ENCODE results near the gene ERBB2.
"Not testable (repeated sequence)": the region's sequence is repeated elsewhere in the genome, so short reads cannot be mapped to it uniquely, and the experiment has no call there.

The ERBB2 gene

GRCh38 chr17:39679521-39680192 is 20.2 kb upstream of the ERBB2 start:
- DNase-seq: no peak

DNA sequence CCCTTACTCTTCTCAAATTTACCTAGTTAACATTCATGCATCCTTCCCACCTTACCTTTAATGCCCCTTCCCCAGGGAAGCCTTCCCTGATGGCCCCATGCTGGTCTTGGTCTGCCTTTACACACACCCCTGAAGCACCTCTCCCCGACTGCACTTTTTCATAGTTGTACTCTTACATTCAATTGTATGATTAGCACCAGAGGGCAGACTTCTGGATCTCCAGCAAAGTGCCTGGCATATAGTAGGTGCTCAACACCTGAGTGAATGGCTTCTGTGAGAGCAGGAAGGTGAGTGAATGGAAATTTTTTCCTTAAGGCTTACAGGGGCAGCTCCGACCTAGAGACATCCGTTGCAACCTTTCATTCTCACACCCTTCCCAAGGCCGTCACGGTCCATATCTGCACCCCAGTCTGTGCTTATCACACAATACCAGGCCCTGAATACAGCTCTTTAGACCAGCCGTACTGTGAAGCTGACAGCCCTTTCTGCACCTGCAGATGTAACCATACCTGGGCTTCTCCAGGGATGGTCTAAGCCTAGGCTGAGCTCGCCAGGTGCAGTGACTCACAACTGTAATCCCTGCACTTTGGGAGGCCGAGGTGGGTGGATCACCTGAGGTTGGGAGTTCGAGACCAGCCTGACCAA is 16.4 kb upstream of the ERBB2 start:
- no peak for DNase-seq

GRCh38 chr17:39684369-39685192 is 15.3 kb upstream of the ERBB2 start:
- DNase-seq: no peak

DNA sequence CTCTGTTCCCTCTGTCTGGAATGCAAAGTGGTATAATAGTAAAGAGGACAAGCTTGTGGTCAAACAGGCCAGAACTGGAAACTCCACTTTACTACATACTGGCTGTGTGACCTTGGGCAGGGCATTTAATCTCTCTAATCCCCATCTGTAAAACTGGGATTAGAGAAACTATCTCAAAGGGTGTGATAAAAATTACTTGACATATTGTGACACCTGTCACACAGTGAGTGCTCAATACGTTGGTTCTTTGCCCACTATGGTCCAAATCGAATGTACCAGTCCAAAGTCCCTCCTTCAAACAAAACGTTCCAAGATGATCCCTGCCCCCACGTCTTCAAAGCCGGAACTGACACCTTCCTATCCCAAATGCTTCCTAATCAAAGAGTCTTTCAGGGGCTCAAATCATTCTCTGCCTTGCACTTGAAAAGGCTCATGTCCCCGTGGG is 12.7 kb upstream of the ERBB2 start:
- DNase-seq: peak; percentile 36

DNA sequence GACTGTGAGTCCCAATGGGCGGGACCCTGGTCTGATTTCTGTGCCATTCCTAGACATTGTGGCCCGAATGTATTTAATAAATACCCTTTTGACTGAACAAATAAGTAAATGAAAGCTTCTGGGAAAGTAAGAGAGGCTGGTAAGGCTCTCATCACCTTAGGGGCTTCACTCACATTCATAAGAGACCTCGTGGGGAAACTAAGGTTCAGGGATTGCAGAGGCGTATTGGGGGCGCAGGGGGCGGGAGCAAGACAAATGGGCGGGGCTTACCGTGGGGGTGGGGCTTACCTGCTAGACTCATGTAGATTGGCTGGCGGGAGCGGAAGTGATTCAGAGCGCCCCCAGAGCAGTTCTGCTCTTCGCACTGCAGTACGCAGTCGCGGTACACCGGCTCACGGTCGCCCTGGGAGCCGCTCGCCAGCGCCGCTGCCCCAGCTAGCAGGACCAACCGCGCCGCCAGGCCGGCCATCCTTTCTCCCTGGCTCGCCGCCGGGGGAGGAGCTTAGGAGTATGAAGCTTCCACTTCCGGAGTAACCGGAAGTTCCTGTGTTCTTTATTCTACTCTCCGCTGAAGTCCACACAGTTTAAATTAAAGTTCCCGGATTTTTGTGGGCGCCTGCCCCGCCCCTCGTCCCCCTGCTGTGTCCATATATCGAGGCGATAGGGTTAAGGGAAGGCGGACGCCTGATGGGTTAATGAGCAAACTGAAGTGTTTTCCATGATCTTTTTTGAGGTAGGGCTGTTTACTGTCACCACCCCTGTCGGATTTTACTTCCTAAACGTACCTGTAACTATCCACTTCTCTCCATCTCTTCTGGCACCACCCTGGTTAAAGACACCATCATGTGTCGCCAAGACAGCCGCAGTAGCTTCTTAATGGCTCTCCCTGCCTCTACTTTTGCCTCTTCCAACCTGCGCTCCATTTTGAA is 12.1 kb upstream of the ERBB2 start, which contains the start of gene PGAP3:
TSS of gene PGAP3 (minus strand) at position 512 of the 929 bp plus-strand sequence. CDS start at position 469, 43 bp downstream.
- peak; percentile 96 for DNase-seq

DNA sequence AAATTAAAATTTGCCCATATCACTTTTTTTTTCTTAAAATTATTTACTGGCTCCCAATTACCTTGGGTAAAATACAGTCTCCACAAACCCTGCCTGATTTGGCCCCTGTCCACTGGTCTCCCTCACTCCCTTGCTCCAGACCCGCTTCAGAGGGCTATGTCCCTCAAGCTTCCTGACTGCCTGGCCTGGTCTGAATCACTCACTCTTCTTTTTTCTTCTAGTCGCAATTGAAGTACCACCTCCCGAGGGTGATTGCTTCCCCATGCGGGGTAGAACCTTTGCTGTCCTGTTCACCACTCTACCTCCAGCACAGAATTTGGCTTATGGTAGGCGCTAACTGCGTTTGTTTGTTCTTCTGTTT is 11.4 kb upstream of the ERBB2 start:
- no peak for DNase-seq

GRCh38 chr17:39688945-39689344 is 10.9 kb upstream of the ERBB2 start:
- DNase-seq: no peak

DNA sequence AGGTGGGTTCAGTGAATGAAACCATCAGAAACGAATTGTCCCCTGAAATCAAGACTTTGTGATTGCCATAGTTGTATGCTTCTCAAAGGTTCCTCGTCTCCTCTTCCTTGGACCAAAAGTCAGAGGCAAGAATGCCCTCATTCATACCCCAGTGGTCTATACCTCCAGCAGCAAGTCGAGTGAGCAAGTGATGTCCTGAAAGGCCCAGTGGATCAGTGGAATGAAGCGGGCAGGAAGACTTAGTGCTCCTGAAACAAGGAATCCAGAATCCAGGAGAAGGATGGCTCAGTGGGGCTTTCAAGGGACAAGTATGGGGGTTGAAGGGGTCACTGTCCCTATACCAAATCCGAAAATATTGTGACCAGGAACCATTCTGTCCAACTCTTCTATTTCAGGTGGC is 5.3 kb upstream of the ERBB2 start:
- DNase-seq: no peak

- DNase-seq: no peak
These were observed 4.8 kb upstream of the ERBB2 start for GRCh38 chr17:39695089-39695474.

- DNase-seq: no peak
These were observed 3.1 kb upstream of the ERBB2 start for GRCh38 chr17:39696731-39697130.

GRCh38 chr17:39697961-39698360 is 1.9 kb upstream of the ERBB2 start:
- DNase-seq: no peak

DNA sequence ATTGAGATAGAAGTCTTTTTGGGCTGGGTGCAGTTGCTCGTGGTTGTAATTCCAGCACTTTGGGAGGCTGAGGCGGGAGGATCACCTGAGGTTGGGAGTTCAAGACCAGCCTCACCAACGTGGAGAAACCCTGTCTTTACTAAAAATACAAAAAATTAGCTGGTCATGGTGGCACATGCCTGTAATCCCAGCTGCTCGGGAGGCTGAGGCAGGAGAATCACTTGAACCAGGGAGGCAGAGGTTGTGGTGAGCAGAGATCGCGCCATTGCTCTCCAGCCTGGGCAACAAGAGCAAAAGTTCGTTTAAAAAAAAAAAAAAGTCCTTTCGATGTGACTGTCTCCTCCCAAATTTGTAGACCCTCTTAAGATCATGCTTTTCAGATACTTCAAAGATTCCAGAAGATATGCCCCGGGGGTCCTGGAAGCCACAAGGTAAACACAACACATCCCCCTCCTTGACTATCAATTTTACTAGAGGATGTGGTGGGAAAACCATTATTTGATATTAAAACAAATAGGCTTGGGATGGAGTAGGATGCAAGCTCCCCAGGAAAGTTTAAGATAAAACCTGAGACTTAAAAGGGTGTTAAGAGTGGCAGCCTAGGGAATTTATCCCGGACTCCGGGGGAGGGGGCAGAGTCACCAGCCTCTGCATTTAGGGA is 577 bp upstream of the ERBB2 start:
- DNase-seq: not testable (repeated sequence)

DNA sequence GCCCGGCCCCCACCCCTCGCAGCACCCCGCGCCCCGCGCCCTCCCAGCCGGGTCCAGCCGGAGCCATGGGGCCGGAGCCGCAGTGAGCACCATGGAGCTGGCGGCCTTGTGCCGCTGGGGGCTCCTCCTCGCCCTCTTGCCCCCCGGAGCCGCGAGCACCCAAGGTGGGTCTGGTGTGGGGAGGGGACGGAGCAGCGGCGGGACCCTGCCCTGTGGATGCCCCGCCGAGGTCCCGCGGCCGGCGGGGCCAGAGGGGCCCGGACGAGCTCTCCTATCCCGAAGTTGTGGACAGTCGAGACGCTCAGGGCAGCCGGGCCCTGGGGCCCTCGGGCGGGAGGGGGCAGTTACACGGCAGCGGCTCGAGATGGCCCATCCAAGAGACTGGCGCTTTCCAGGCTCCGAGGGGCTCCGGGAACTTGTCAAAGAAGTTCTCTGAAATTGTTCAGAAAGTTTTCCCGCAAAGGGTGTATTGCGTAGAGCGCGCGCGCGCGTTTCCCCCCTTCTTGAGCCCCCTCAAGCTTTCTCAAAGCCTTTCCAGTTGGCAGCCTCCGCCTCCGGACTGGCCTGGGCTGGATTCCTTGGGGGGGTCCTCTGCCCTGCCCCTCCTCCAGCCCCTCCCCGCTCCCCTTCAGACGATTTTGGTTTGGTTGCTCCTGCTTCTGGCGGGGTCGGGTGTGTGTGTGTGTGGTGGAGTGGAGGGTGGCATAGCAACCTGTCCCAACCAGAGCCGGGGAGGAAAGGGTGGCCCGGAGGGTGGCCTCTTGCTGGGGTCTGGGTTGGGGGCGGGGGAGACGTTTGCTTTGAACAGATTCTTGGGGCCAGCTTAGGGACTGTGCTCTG is 504 bp downstream of the ERBB2 start:
- no peak for DNase-seq

DNA sequence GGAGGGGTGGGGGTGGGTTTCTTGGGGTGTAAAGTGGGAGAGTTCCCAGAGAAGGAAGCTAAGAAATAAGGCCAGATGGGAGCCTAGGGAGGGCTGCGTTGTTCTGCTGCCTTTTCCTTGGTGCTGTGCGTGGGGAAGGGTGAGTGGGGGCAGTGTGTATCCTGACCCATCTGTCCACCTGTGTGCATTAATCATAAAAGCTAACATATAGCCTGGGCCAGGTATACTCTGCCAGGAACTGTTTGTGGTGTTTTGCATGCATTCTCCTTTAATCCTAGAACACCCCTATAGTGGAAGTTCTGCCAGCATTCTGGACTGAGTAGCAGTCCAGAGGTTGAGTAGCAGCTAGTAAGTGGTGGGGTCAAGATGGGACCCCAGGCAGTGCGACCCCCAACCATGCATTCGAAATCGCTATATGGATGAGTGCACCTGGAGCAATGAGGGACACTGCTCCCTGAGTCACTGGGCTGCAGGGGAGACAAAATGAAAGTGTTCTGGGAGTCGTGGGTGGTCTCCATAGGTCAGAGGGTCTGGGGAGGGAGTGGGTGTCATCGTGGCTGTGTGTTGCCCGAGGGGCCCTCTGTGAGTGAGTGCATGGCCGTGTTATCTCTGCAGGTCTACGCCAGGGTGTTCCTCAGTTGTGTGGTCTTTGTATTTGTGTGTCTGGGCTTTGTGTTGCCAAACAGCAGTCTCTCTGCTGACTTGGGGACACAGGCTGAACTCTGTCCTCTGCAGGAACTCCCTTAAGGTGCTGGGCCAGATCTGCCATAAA is 1.3 kb downstream of the ERBB2 start:
- no peak for DNase-seq

- DNase-seq: no peak
These were observed 2.0 kb downstream of the ERBB2 start for GRCh38 chr17:39701784-39702422.

DNA sequence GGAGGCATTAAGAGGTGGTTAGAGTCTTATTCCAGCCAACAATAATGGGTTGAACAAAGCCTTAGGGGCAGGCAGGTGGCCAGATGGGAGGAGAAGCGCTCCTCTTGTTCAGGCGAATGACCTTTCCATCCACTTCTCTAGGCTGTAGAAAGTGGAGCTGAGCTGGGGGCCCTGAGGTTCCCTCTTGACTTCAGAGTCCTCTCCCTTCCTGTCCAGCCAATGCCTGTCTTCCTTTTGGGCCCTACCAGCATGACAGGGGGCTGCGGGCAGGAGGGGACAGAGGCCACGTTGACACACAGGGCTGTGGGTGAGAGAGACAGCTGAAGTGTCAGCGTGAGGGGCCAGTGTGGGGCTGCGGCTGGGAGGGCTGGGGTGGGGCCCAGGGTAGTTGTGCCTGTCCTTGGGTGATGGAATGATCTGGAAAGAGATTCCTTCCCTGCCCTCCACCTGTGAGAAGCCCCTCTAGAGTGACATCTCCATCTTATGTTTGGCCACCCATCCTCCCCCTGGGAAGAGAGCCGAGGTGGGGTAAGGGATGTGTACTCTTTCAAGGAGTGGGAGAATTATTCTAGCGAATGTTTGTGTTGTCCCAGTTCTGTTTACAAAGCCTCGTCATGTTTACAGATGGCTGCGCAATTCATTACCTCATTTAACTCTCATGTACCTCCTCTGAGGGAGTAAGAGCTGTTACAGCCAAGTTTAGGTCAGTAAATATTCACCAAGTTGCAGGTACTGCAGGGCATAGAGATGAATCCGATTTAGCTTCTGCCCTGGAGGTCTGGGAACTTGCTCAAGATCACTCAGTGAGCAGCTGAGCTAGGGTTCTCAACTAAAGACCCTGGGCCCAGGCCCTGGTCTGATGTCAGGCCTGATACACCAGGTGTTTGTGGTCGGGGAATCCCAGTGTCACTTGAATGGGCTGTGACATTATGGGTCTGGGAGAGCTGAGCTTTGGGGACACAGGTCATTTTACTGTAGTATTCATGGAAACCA is 3.3 kb downstream of the ERBB2 start:
- DNase-seq: no peak

DNA sequence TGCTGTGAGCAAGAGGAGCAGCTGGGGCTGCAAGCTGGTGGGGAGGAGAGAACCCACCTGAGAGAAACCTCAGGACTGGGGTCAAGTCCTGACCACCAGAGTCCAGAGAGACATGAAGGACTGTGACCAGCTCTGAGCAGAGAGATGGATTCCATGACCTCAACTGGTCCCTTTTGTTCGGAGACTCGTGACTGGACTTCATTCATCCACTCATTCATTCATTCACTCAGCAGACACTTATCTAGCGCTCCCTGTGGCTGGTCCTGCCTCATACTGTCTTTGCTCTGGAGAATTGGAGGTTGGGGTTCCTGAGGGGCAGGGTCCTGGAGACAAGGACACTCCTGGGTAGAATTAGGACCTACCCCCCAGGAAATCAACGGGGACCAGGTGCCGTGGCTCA is 4.0 kb downstream of the ERBB2 start:
- no peak for DNase-seq

- DNase-seq: no peak
These were observed 5.1 kb downstream of the ERBB2 start for GRCh38 chr17:39704821-39705551.

Measured in DMS79 treated with DMSO at 0.1 percent for 48 hours (cell line).